GM21360 (cell line): Measurements from ENCODE around the gene TLE2.
"Not testable (repeated sequence)": the region's sequence is repeated elsewhere in the genome, so short reads cannot be mapped to it uniquely, and the experiment has no call there.

ENCODE experiments used
- ATAC-seq: cut with Tn5 transposase; IDR thresholded peaks from one replicate; pipeline ENCODE4 v1.9.1; 2021; ENCODE audit warnings: mild to moderate bottlenecking, moderate library complexity; ENCODE audit not compliant: unreplicated experiment

The TLE2 gene

GRCh38 chr19:3038214-3038613 is 9.1 kb upstream of the TLE2 start:
- no peak for ATAC-seq

- not testable (repeated sequence) for ATAC-seq
These were observed 8.0 kb upstream of the TLE2 start for GRCh38 chr19:3036977-3037544.

- ATAC-seq: no peak
These were observed 7.3 kb upstream of the TLE2 start for GRCh38 chr19:3036119-3036976.

GRCh38 chr19:3035542-3036118 is 6.5 kb upstream of the TLE2 start:
- ATAC-seq: peak; percentile 84

- no peak for ATAC-seq
These were observed 5.8 kb upstream of the TLE2 start for GRCh38 chr19:3034656-3035541.

GRCh38 chr19:3034406-3034655 is 5.3 kb upstream of the TLE2 start:
- ATAC-seq: no peak

GRCh38 chr19:3033595-3034405 is 4.7 kb upstream of the TLE2 start:
- no peak for ATAC-seq

GRCh38 chr19:3031607-3031867 is 2.5 kb upstream of the TLE2 start:
- ATAC-seq: no peak

GRCh38 chr19:3028305-3029064 is 595 bp downstream of the TLE2 start:
- ATAC-seq: no peak

- no peak for ATAC-seq
These were observed 1.1 kb downstream of the TLE2 start for GRCh38 chr19:3027981-3028304.

GRCh38 chr19:3027292-3027691 is 1.8 kb downstream of the TLE2 start:
- ATAC-seq: no peak

- no peak for ATAC-seq
These were observed 2.3 kb downstream of the TLE2 start for GRCh38 chr19:3026768-3027167.

- ATAC-seq: no peak
These were observed 3.6 kb downstream of the TLE2 start for GRCh38 chr19:3025549-3025886.

- no peak for ATAC-seq
These were observed 4.1 kb downstream of the TLE2 start for GRCh38 chr19:3024870-3025548.

- ATAC-seq: no peak
These were observed 4.6 kb downstream of the TLE2 start for GRCh38 chr19:3024509-3024869.

GRCh38 chr19:3020321-3020960 is 8.6 kb downstream of the TLE2 start:
- ATAC-seq: no peak

GRCh38 chr19:3019211-3019854 is 9.7 kb downstream of the TLE2 start:
- no peak for ATAC-seq

GRCh38 chr19:3017923-3018322 is 11.2 kb downstream of the TLE2 start:
- no peak for ATAC-seq
